Measurements from ENCODE around the gene VHLL. TPM values are rescaled to one million over a fixed set of nuclear protein-coding genes. Genes with fewer than 3 reads are reported as not detected.

The VHLL gene
- polyA plus RNA-seq, 1 of the 3 experiments (the other 2 are of a cell fraction), result not detected

GRCh38 chr1:156257711-156258110 is 41.4 kb downstream of the VHLL start:
- Histone ChIP-seq H3K4me1 (ENCODE audit: control insufficient read depth in 1 of 2, insufficient read depth in 2 of 2, low read depth in 1 of 2, low read length in 1 of 2) (peaks cover 4 to 41% of the 10 kb centered on the region in 2 experiments; a peak in 3 of 4 replicates), H3K79me2 (ENCODE audit: insufficient read depth) (peaks cover 7% of the 10 kb centered on the region; the same call in 1 of the 2 replicates), H3K9me2 (no peaks in the 10 kb centered on the region), H3K4me3 (ENCODE audit: low read depth in 2 of 2, low read length in 1 of 2) (no peak overlapping the region), H3K9ac (no peak overlapping the region), H3F3A (replicated peaks; ENCODE audit: insufficient read depth) (peaks cover 9% of the 10 kb centered on the region), H2AFZ (ENCODE audit: low read depth) (no peak overlapping the region), H3K36me3 (replicated peaks in 1 of 2; ENCODE audit: control insufficient read depth in 1 of 2, insufficient read depth in 2 of 2, low read length in 1 of 2) (peaks cover 68% of the 10 kb centered on the region in 2 experiments), H3K4me2 (no peak overlapping the region), H3K9me3 (no peaks in the 10 kb centered on the region), H4K20me1 (ENCODE audit: insufficient read depth) (peaks cover 2% of the 10 kb centered on the region; the same call in 1 of the 2 replicates), H3K27ac (ENCODE audit: low read depth in 2 of 2, low read length in 1 of 2) (peak overlapping the region in 1 of 2 experiments; percentile 82; a peak in 2 of 4 replicates), H3K27me3 (ENCODE audit: insufficient read depth) (no peaks in the 10 kb centered on the region)
- DNase-seq, result peak; percentile 44
- CTCF ChIA-PET, result interaction anchor here (0.5 to 2.4 kb wide), 13 partner anchors 11 to 129 kb away, joined by 3 to 11 read pairs (median 4); partner anchors contain the start of genes PAQR6 and SMG5
- 53% methylated on average over 2 of the region's 2 CpGs for WGBS (ENCODE audit: low lambda C conversion rate)
- POLR2A ChIA-PET, result interaction anchor here (1.0 kb wide), 2 partner anchors 14 to 19 kb away, joined by 3 read pairs; no protein-coding TSS in a partner anchor
- no peak for TF ChIP-seq SIN3A (IDR thresholded peaks at IDR 0.05; ENCODE audit: borderline replicate concordance, low read depth, low read length)
- TF ChIP-seq NFIC (IDR thresholded peaks at IDR 0.05; ENCODE audit: borderline replicate concordance), result no peak
- TF ChIP-seq, protein P1, sequence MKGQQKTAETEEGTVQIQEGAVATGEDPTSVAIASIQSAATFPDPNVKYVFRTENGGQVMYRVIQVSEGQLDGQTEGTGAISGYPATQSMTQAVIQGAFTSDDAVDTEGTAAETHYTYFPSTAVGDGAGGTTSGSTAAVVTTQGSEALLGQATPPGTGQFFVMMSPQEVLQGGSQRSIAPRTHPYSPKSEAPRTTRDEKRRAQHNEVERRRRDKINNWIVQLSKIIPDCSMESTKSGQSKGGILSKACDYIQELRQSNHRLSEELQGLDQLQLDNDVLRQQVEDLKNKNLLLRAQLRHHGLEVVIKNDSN (IDR thresholded peaks at IDR 0.05; ENCODE audit: borderline replicate concordance, low read depth), result no peak
- no peak for TF ChIP-seq GABPA (IDR thresholded peaks at IDR 0.05; ENCODE audit: low read depth)
- no peak for TF ChIP-seq CHD2 (IDR thresholded peaks at IDR 0.05; ENCODE audit: low read length, partially characterized antibody)
- no peak for TF ChIP-seq RCOR1 (IDR thresholded peaks at IDR 0.05; ENCODE audit: low read length)
- no peak for TF ChIP-seq PBX3 (IDR thresholded peaks at IDR 0.05)
- TF ChIP-seq FOXJ3 (CRISPR knock-in tag; IDR thresholded peaks at IDR 0.05), result no peak
- TF ChIP-seq JUND (IDR thresholded peaks at IDR 0.05), result no peak
- no peak for TF ChIP-seq TAF1 (IDR thresholded peaks at IDR 0.05; ENCODE audit: borderline replicate concordance, low read depth, low read length)
- no peak for TF ChIP-seq MXI1 (IDR thresholded peaks at IDR 0.05; ENCODE audit: low read depth, low read length)

DNA sequence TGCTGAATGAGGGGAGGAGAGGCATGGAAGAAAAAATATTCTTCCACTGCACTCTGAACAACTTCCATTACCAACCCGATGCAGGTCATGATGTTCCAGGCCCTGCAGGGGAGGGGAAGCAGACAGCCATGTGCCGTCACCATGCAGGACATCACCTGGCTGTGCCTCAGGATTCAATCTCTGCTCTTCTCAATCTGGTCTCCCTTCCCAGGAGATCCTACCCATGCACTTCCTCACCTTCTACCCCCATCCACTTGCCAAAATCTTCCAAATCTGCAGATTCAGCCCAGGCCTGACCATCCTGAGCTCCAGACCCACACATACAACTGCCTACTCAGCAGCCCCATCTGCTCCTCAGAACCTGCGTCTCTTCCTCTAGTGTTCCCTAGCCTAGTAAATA is 45.5 kb downstream of the VHLL start:
- no peaks in the 10 kb centered on the region for H4K20me1 ChIP-seq (ENCODE audit: insufficient read depth)
- H3K36me3 ChIP-seq (replicated peaks in 1 of 2; ENCODE audit: control insufficient read depth in 1 of 2, insufficient read depth in 2 of 2, low read length in 1 of 2), result peaks cover 37 to 78% of the 10 kb centered on the region in 2 experiments
- ChIA-PET POLR2A (no interaction called here), CTCF (interaction anchor here (0.6 to 0.9 kb wide), 2 partner anchors 28 to 657 kb away, joined by 3 read pairs; no protein-coding TSS in a partner anchor)
- no peak for TF ChIP-seq GATA2 (CRISPR knock-in tag; IDR thresholded peaks at IDR 0.05)
- TF ChIP-seq, protein P1 (IDR thresholded peaks at IDR 0.05; ENCODE audit: borderline replicate concordance, low read depth), result no peak
- TF ChIP-seq CHD2 (IDR thresholded peaks at IDR 0.05; ENCODE audit: low read length, partially characterized antibody), result no peak
- no peak for TF ChIP-seq CTCF (IDR thresholded peaks at IDR 0.05)
- TF ChIP-seq RFX5 (IDR thresholded peaks at IDR 0.05; ENCODE audit: low read length), result no peak
- no peak for TF ChIP-seq TCF12 (IDR thresholded peaks at IDR 0.05)
- TF ChIP-seq FOXJ3 (CRISPR knock-in tag; IDR thresholded peaks at IDR 0.05), result no peak
- TF ChIP-seq RAD21 (IDR thresholded peaks at IDR 0.05; ENCODE audit: low read length), result no peak
- TF ChIP-seq GABPA (IDR thresholded peaks at IDR 0.05; ENCODE audit: low read depth), result no peak
- no peak for TF ChIP-seq MEF2A (IDR thresholded peaks at IDR 0.05; ENCODE audit: borderline replicate concordance, low read depth)
- no peak for TF ChIP-seq REST (IDR thresholded peaks at IDR 0.05; ENCODE audit: low read depth, low read length)
- no peak for TF ChIP-seq RCOR1 (IDR thresholded peaks at IDR 0.05; ENCODE audit: low read length)
- no peak overlapping the region for H2AFZ ChIP-seq (ENCODE audit: low read depth)
- H3K27me3 ChIP-seq (ENCODE audit: insufficient read depth), result no peaks in the 10 kb centered on the region
- no peaks in the 10 kb centered on the region for H3K9me2 ChIP-seq
- H3K4me1 ChIP-seq (ENCODE audit: control insufficient read depth in 1 of 2, insufficient read depth in 2 of 2, low read depth in 1 of 2, low read length in 1 of 2), result peaks cover 13 to 70% of the 10 kb centered on the region in 2 experiments; a peak in 3 of 4 replicates
- no peaks in the 10 kb centered on the region for H3K79me2 ChIP-seq (ENCODE audit: insufficient read depth)
- WGBS (ENCODE audit: low lambda C conversion rate), result 88% methylated on average over 3 of the region's 3 CpGs
- H3K9ac ChIP-seq, result no peak overlapping the region
- H3K9me3 ChIP-seq, result no peaks in the 10 kb centered on the region
- DNase-seq, result no peak
- peak overlapping the region in 1 of 2 experiments; percentile 99; a peak in 2 of 4 replicates for H3K27ac ChIP-seq (ENCODE audit: low read depth in 2 of 2, low read length in 1 of 2)
- no peak overlapping the region for H3K4me3 ChIP-seq (ENCODE audit: low read depth in 2 of 2, low read length in 1 of 2)
- H3K4me2 ChIP-seq, result no peak overlapping the region
- H3F3A ChIP-seq (replicated peaks; ENCODE audit: insufficient read depth), result peaks cover 13% of the 10 kb centered on the region
